HG03442 (cell line): ENCODE data around the gene TRERF1.

ENCODE experiments used
- ATAC-seq: cut with Tn5 transposase; IDR thresholded peaks from one replicate; pipeline ENCODE4 v1.9.1; 2021; ENCODE audit warnings: mild to moderate bottlenecking, moderate library complexity; ENCODE audit not compliant: unreplicated experiment

TRERF1 gene

DNA sequence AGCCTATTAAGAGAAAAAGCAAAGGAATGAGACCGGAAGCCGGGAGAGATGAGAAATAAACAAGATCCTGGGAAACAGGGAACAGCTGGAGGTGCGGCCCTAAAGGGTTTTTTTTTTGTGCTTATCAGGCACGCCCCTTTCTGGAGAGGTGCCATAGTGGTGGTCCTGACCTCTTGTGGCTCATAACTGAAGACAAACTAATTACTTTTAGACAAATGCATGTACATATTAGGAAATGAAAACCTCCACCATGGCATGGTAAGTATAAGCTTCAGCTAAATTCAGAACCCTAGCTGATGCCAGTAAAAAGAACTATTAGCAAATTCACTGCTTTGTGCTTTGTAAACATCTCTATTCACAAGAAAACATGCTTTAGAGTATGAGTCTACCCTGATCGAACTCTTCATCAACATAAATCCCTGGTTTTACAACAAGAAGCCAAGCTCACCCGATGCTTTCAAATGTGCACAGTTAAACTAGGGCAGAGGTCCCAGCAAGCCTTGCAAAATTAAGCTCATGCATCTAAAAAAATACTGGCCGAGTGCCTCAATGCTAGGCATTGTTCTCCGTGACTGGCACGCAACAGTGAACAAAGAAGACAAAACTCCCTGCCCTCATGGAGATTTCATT lies 137.7 kb downstream of the TRERF1 start:
- ATAC-seq: no peak

GRCh38 chr6:42313038-42313437 lies 138.7 kb downstream of the TRERF1 start:
- no peak for ATAC-seq

GRCh38 chr6:42307141-42307470 lies 144.6 kb downstream of the TRERF1 start:
- no peak for ATAC-seq

- no peak for ATAC-seq
Measured at GRCh38 chr6:42306439-42307140, 145.1 kb downstream of the TRERF1 start.

DNA sequence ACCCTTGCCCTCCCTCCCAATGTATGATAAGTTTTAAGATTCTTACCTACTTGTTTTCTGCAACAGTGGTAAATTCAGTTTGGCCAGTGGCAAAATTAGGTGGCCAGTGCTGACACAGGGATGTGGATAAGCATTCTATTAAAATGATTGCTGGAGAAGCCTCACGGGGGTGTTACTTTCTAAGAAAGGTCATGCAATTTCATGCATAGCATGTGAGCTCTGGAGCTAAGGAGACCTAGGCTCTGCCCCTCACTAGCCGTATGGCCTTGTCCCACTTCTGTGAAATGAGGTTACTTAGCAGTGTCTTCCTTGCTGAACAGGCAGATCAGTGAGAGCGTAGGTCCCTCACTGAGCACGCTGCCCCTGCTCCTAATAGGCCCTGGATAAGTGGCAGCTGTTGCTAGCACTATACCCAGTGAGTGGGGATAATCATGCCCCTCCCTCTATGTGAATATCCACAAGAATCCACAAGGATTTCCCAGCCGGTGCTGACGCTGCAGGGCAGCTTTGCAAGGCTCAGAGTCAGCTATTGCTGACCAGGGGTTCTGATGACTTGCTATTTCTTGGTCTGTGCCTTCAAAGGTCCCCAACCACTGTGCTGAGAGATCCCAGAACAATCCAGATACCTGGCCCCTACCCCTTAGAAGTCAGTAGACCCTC lies 147.5 kb downstream of the TRERF1 start:
- no peak for ATAC-seq

GRCh38 chr6:42302411-42302810 lies 149.3 kb downstream of the TRERF1 start:
- no peak for ATAC-seq

- ATAC-seq: no peak
Measured at GRCh38 chr6:42301986-42302385, 149.7 kb downstream of the TRERF1 start.

DNA sequence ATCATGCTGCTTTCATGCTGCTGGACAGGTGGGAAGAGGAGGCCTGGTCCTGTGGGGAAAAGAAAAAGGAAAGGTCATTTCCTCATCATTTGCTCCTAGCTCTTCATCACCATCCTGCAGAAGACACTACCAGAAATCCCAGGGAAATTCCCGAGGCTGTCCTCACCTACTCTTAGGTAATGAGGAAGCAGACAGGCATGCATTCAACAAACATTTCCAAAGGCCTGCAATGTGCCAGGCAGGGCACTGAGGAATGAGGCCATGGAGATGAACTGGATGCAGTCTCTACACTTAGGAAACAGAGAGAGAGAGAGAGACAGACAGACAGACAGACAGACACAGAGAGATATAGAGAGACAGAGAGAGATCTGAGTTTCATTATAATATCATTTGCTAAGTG lies 151.0 kb downstream of the TRERF1 start:
- ATAC-seq: no peak

GRCh38 chr6:42300185-42300584 lies 151.5 kb downstream of the TRERF1 start:
- no peak for ATAC-seq

GRCh38 chr6:42297661-42298060 lies 154.1 kb downstream of the TRERF1 start:
- no peak for ATAC-seq

DNA sequence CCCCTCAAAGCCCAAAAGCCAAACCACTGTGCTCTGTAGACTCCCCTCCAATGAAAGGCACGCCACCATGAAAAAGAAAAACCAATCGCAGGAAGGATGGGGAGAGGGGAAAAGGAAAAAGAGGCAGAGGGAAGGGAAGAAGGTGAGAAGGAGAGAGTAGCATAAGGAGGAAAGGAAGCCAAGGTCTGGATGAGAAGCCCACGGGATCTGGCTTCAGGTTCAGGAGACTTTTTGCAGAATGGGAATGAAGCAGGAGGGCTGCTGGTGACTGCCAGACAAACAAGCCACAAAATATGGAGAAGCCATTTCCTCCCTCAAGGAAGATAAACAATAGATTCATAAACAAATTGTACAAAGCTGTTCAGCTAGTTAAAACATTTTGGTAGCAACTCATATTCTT lies 155.1 kb downstream of the TRERF1 start:
- ATAC-seq: no peak

- no peak for ATAC-seq
Measured at GRCh38 chr6:42295677-42296076, 156.0 kb downstream of the TRERF1 start.

GRCh38 chr6:42295181-42295580 lies 156.5 kb downstream of the TRERF1 start:
- no peak for ATAC-seq

GRCh38 chr6:42294759-42295158 lies 157.0 kb downstream of the TRERF1 start:
- no peak for ATAC-seq

DNA sequence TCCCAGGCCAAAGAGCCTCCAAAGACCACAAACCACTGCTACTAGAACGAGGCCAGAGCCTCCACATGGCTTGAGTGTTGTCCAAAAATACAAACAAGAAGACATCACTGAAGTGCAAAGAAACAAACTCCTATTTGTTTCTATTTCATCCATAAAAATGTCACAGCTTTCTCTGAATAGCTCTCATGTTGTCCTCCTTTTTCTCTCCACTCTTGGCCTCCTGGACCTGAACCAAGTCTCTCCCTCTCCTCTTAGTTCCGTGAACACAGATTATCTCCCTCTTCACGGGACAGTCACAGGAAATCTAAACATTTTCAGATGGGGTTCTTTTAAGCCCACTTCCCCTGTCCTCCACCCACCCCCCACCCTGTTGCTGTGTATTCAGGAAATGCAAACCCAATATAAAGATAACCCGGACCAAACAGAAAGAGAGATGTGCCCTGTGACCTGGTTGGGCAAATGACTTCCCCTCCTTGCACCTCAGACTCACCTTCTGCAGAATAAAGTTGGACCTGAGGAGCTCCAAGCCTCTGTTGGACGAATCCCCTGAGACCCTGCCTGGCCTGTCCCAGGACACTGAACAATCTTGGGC lies 158.2 kb downstream of the TRERF1 start:
- no peak for ATAC-seq

- ATAC-seq: no peak
Measured at GRCh38 chr6:42292004-42292740, 159.6 kb downstream of the TRERF1 start.

- ATAC-seq: no peak
Measured at GRCh38 chr6:42287756-42288155, 164.0 kb downstream of the TRERF1 start.

GRCh38 chr6:42281570-42281969 lies 170.2 kb downstream of the TRERF1 start:
- no peak for ATAC-seq

- no peak for ATAC-seq
Measured at GRCh38 chr6:42280966-42281533, 170.7 kb downstream of the TRERF1 start.

DNA sequence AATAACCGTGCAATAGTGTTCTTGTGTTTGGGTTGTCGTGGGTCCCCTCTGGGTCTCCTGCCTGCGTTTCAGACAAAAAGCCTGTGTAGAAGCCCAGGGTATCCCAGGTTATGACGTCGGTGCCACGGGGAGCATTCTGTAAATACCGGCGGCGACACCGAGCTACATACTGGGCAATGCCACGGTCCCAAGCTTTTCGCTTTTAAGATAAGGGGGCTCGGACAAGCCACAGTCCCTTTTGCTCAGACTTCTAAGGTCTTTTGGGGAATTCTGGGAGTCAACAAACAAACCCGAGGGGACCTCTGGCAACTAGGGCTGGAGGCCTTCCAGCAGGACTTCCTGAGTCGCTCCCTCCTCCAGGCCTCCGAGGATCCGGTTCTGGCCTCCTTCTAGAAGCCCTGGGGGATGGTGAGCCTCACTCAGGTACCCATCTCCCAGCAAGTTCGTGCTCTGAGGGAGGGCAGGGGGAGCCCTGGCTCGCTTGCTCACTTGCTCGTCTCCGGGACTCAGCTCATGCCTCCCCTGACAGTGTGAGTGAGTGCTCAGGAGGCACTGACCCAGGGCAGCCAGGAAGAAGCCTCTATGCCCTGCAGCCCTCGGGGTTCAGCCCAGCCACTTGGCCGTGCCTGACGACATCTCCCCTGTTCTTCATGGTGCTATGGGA lies 171.6 kb downstream of the TRERF1 start:
- ATAC-seq: no peak
